ENCODE data around the gene PTGIS. TPM values are rescaled to one million over a fixed set of nuclear protein-coding genes. Genes with fewer than 3 reads are reported as not detected.

PTGIS gene
- total RNA-seq, 4 donors from 2014 or later = 17.0 to 39.2 (median 32.4) TPM

- TF ChIP-seq CTCF (IDR thresholded peaks at IDR 0.05; ENCODE audit: low read depth) = no peak
Observed at GRCh38 chr20:49523767-49524360, 44.1 kb downstream of the PTGIS start.

GRCh38 chr20:49521356-49521755, 46.6 kb downstream of the PTGIS start:
- TF ChIP-seq CTCF (IDR thresholded peaks at IDR 0.05; ENCODE audit: low read depth) = no peak

GRCh38 chr20:49519777-49520359, 48.1 kb downstream of the PTGIS start:
- TF ChIP-seq CTCF (IDR thresholded peaks at IDR 0.05; ENCODE audit: low read depth) = no peak

- TF ChIP-seq CTCF (IDR thresholded peaks at IDR 0.05; ENCODE audit: low read depth) = no peak
Observed at GRCh38 chr20:49519212-49519712, 48.7 kb downstream of the PTGIS start.

GRCh38 chr20:49518576-49518975, 49.4 kb downstream of the PTGIS start:
- TF ChIP-seq CTCF (IDR thresholded peaks at IDR 0.05; ENCODE audit: low read depth) = no peak

- no peak for TF ChIP-seq CTCF (IDR thresholded peaks at IDR 0.05; ENCODE audit: low read depth)
Observed at GRCh38 chr20:49517805-49518100, 50.2 kb downstream of the PTGIS start.

GRCh38 chr20:49516916-49517804, 50.8 kb downstream of the PTGIS start:
- TF ChIP-seq CTCF (IDR thresholded peaks at IDR 0.05; ENCODE audit: low read depth) = no peak

All from subcutaneous adipose tissue (tissue), 4 donors.